ENCODE measurements around the gene SERPINA1. TPM values are rescaled to one million over a fixed set of nuclear protein-coding genes. Genes with fewer than 3 reads are reported as not detected.
"Not testable (repeated sequence)": the region's sequence is repeated elsewhere in the genome, so short reads cannot be mapped to it uniquely, and the experiment has no call there.

The SERPINA1 gene
- total RNA-seq, 1 donor from 2014 or later: 0.96 TPM

- H3K36me3 Mint-ChIP-seq (ENCODE audit: low read depth): no peaks in the 10 kb centered on the region
- H3K27me3 Mint-ChIP-seq: no peaks in the 10 kb centered on the region
- H3K4me1 Mint-ChIP-seq: no peaks in the 10 kb centered on the region
- H3K27ac Mint-ChIP-seq: no peak overlapping the region
- no peak overlapping the region for H3K4me3 Mint-ChIP-seq
- H3K9me3 Mint-ChIP-seq: no peaks in the 10 kb centered on the region
- intact Hi-C loops (cut with micrococcal nuclease): no loop called here
- no peak for DNase-seq
Observed at GRCh38 chr14:94375552-94376107, 12.8 kb downstream of the SERPINA1 start.

GRCh38 chr14:94374749-94375260 lies 13.6 kb downstream of the SERPINA1 start:
- no peaks in the 10 kb centered on the region for H3K27me3 Mint-ChIP-seq
- DNase-seq: no peak
- H3K27ac Mint-ChIP-seq: no peak overlapping the region
- H3K4me1 Mint-ChIP-seq: no peaks in the 10 kb centered on the region
- intact Hi-C loops (cut with micrococcal nuclease): no loop called here
- H3K36me3 Mint-ChIP-seq (ENCODE audit: low read depth): no peaks in the 10 kb centered on the region
- H3K4me3 Mint-ChIP-seq: no peak overlapping the region
- H3K9me3 Mint-ChIP-seq: no peaks in the 10 kb centered on the region

- no peak overlapping the region for H3K4me3 Mint-ChIP-seq
- H3K4me1 Mint-ChIP-seq: no peaks in the 10 kb centered on the region
- intact Hi-C loops (cut with micrococcal nuclease): no loop called here
- DNase-seq: no peak
- H3K27ac Mint-ChIP-seq: no peak overlapping the region
- H3K27me3 Mint-ChIP-seq: no peaks in the 10 kb centered on the region
- no peaks in the 10 kb centered on the region for H3K9me3 Mint-ChIP-seq
- H3K36me3 Mint-ChIP-seq (ENCODE audit: low read depth): no peaks in the 10 kb centered on the region
Observed at GRCh38 chr14:94374116-94374515, 14.3 kb downstream of the SERPINA1 start.

- Mint-ChIP-seq H3K36me3 (ENCODE audit: low read depth) (no peaks in the 10 kb centered on the region), H3K27ac (no peak overlapping the region), H3K4me3 (no peak overlapping the region), H3K9me3 (no peaks in the 10 kb centered on the region), H3K4me1 (no peaks in the 10 kb centered on the region), H3K27me3 (no peaks in the 10 kb centered on the region)
- no peak for DNase-seq
- intact Hi-C loops (cut with micrococcal nuclease): no loop called here
Observed at GRCh38 chr14:94373708-94374107, 14.7 kb downstream of the SERPINA1 start.

GRCh38 chr14:94372021-94372605 lies 16.3 kb downstream of the SERPINA1 start:
- Mint-ChIP-seq H3K4me1 (peaks cover 2% of the 10 kb centered on the region), H3K27me3 (no peaks in the 10 kb centered on the region), H3K4me3 (no peak overlapping the region), H3K27ac (no peak overlapping the region), H3K36me3 (ENCODE audit: low read depth) (no peaks in the 10 kb centered on the region), H3K9me3 (no peaks in the 10 kb centered on the region)
- DNase-seq: no peak
- intact Hi-C loops (cut with micrococcal nuclease): no loop called here

- intact Hi-C loops (cut with micrococcal nuclease): no loop called here
- Mint-ChIP-seq H3K27ac (no peak overlapping the region), H3K9me3 (no peaks in the 10 kb centered on the region), H3K4me1 (peaks cover 2% of the 10 kb centered on the region), H3K4me3 (no peak overlapping the region), H3K36me3 (ENCODE audit: low read depth) (no peaks in the 10 kb centered on the region), H3K27me3 (no peaks in the 10 kb centered on the region)
- DNase-seq: no peak
Observed at GRCh38 chr14:94370524-94370910, 17.9 kb downstream of the SERPINA1 start.

- intact Hi-C loops (cut with micrococcal nuclease); H3K36me3 Mint-ChIP-seq (ENCODE audit: low read depth); H3K27me3 Mint-ChIP-seq; H3K4me1 Mint-ChIP-seq; DNase-seq; H3K4me3 Mint-ChIP-seq; H3K27ac Mint-ChIP-seq; H3K9me3 Mint-ChIP-seq: not testable (repeated sequence)
Observed at GRCh38 chr14:94369766-94370523, 18.5 kb downstream of the SERPINA1 start.

- DNase-seq: no peak
- no peak overlapping the region for H3K4me3 Mint-ChIP-seq
- H3K27me3 Mint-ChIP-seq: no peaks in the 10 kb centered on the region
- H3K9me3 Mint-ChIP-seq: no peaks in the 10 kb centered on the region
- H3K4me1 Mint-ChIP-seq: peaks cover 2% of the 10 kb centered on the region
- no peak overlapping the region for H3K27ac Mint-ChIP-seq
- intact Hi-C loops (cut with micrococcal nuclease): no loop called here
- H3K36me3 Mint-ChIP-seq (ENCODE audit: low read depth): no peaks in the 10 kb centered on the region
Observed at GRCh38 chr14:94368956-94369355, 19.4 kb downstream of the SERPINA1 start.

- intact Hi-C loops (cut with micrococcal nuclease): no loop called here
- no peak overlapping the region for H3K27ac Mint-ChIP-seq
- no peak for DNase-seq
- peaks cover 2% of the 10 kb centered on the region for H3K4me1 Mint-ChIP-seq
- H3K9me3 Mint-ChIP-seq: no peaks in the 10 kb centered on the region
- no peak overlapping the region for H3K4me3 Mint-ChIP-seq
- no peaks in the 10 kb centered on the region for H3K27me3 Mint-ChIP-seq
- H3K36me3 Mint-ChIP-seq (ENCODE audit: low read depth): no peaks in the 10 kb centered on the region
Observed at GRCh38 chr14:94368243-94368590, 20.2 kb downstream of the SERPINA1 start.

- Mint-ChIP-seq H3K4me3 (no peak overlapping the region), H3K27me3 (no peaks in the 10 kb centered on the region), H3K9me3 (no peaks in the 10 kb centered on the region), H3K4me1 (peaks cover 2% of the 10 kb centered on the region), H3K36me3 (ENCODE audit: low read depth) (no peaks in the 10 kb centered on the region), H3K27ac (no peak overlapping the region)
- intact Hi-C loops (cut with micrococcal nuclease): no loop called here
- DNase-seq: no peak
Observed at GRCh38 chr14:94367347-94368242, 20.8 kb downstream of the SERPINA1 start.

GRCh38 chr14:94366146-94366915 lies 22.1 kb downstream of the SERPINA1 start, which contains the start of gene SERPINA2:
Gene SERPINA2 (minus strand): TSS chr14:94366698.
- no peaks in the 10 kb centered on the region for H3K9me3 Mint-ChIP-seq
- no peaks in the 10 kb centered on the region for H3K36me3 Mint-ChIP-seq (ENCODE audit: low read depth)
- H3K27me3 Mint-ChIP-seq: no peaks in the 10 kb centered on the region
- intact Hi-C loops (cut with micrococcal nuclease): no loop called here
- no peak within 1 kb of the TSS for H3K27ac Mint-ChIP-seq
- no peak within 1 kb of the TSS for H3K4me3 Mint-ChIP-seq
- H3K4me1 Mint-ChIP-seq: peaks cover 2% of the 10 kb centered on the region
- no peak for DNase-seq

GRCh38 chr14:94365624-94366023 lies 22.8 kb downstream of the SERPINA1 start:
- Mint-ChIP-seq H3K36me3 (ENCODE audit: low read depth) (no peaks in the 10 kb centered on the region), H3K27ac (no peak overlapping the region), H3K4me1 (peaks cover 2% of the 10 kb centered on the region), H3K27me3 (no peaks in the 10 kb centered on the region), H3K9me3 (no peaks in the 10 kb centered on the region), H3K4me3 (no peak overlapping the region)
- intact Hi-C loops (cut with micrococcal nuclease): no loop called here
- DNase-seq: no peak

- H3K9me3 Mint-ChIP-seq: no peaks in the 10 kb centered on the region
- no peak overlapping the region for H3K27ac Mint-ChIP-seq
- intact Hi-C loops (cut with micrococcal nuclease): loop anchor here (1.0 kb wide), 1 partner anchor 15 kb away; no protein-coding TSS in a partner anchor
- peaks cover 2% of the 10 kb centered on the region for H3K4me1 Mint-ChIP-seq
- H3K4me3 Mint-ChIP-seq: no peak overlapping the region
- no peak for DNase-seq
- H3K27me3 Mint-ChIP-seq: no peaks in the 10 kb centered on the region
- H3K36me3 Mint-ChIP-seq (ENCODE audit: low read depth): no peaks in the 10 kb centered on the region
Observed at GRCh38 chr14:94364964-94365363, 23.4 kb downstream of the SERPINA1 start.

All from activated CD4-positive, alpha-beta T cell treated with anti-CD3 and anti-CD28 coated beads, Interleukin-2, amount 10 ng/mL, durations not matched to agents 24 days and 14 days (primary cell).